H1 (cell line): Measurements from ENCODE around the gene STK39. TPM values are rescaled to one million over a fixed set of nuclear protein-coding genes. Genes with fewer than 3 reads are reported as not detected.

Experiments
- CTCF ChIA-PET: fragments of 300-600 bp; sonication (Branson Sonifier 250); formaldehyde crosslinking; loops from one replicate; lab custom pipeline; 2021; ENCODE audit not compliant: partially characterized antibody; lab: Charles Lee
- POLR2A ChIA-PET: fragments of 300-600 bp; sonication (Branson Sonifier 250); formaldehyde crosslinking; loops from one replicate; lab custom pipeline; 2021; ENCODE audit warnings: inconsistent platforms; ENCODE audit not compliant: partially characterized antibody; lab: Charles Lee
- DNase-seq, 2 experiments: peaks; one replicate each; pipeline versions ENCODE4 v3.0.0 to v3.0.0-alpha.2; 2010 to 2022; ENCODE audit warnings: low spot score in 2 of 2, low read depth in 1 of 2, mixed read lengths in 1 of 2
- FAIRE-seq: peaks from 2 replicates; lab custom pipeline; 2011; peaks lifted over from hg19 to GRCh38; lab: Jason Lieb, UNC
- H2AFZ ChIP-seq: 2 replicates; pipeline ENCODE4 v1.8.1; 2012; ENCODE audit warnings: low read length, inconsistent platforms
- H2AK5ac ChIP-seq: 2 replicates; pipeline ENCODE4 v1.6.1; 2013; ENCODE audit warnings: low read depth, low read length
- H2BK120ac ChIP-seq: replicated peaks from 2 replicates; pipeline ENCODE3; 2013; ENCODE audit warnings: low read depth, low read length, inconsistent platforms
- H2BK12ac ChIP-seq: 2 replicates; pipeline ENCODE4 v1.6.1; 2013; ENCODE audit warnings: low read depth, low read length
- H2BK15ac ChIP-seq: 2 replicates; pipeline ENCODE4 v1.6.1; 2013; ENCODE audit warnings: low read length
- H2BK20ac ChIP-seq: 2 replicates; pipeline ENCODE4 v1.6.1; 2013; ENCODE audit warnings: low read length
- H2BK5ac ChIP-seq: 2 replicates; pipeline ENCODE4 v1.6.1; 2013; ENCODE audit warnings: low read depth, low read length
- H3K14ac ChIP-seq: 2 replicates; pipeline ENCODE4 v1.6.1; 2013; ENCODE audit warnings: inconsistent platforms; ENCODE audit not compliant: insufficient read length
- H3K18ac ChIP-seq: 2 replicates; pipeline ENCODE4 v1.6.1; 2013; ENCODE audit warnings: low read length; ENCODE audit errors: extremely low read depth
- H3K23ac ChIP-seq: 2 replicates; pipeline ENCODE4 v1.6.1; 2013; ENCODE audit warnings: inconsistent platforms; ENCODE audit not compliant: insufficient read length
- H3K23me2 ChIP-seq: 2 replicates; pipeline ENCODE4 v1.6.1; 2013; ENCODE audit warnings: low read depth, low read length
- H3K27ac ChIP-seq: 2 replicates; pipeline ENCODE4 v1.6.1; 2011; ENCODE audit warnings: low read depth, low read length, inconsistent platforms
- H3K27me3 ChIP-seq, 4 experiments: replicated peaks in 1 of 4; 1 replicate in 1 of 4; 2 replicates in 3 of 4; pipeline versions ENCODE4 v1.6.1 to v1.8.1; 2011 to 2013; ENCODE audit warnings: low read length in 3 of 4, mild to moderate bottlenecking in 3 of 4, inconsistent platforms in 2 of 4, mixed read lengths in 2 of 4, moderate library complexity in 1 of 4; ENCODE audit not compliant: control insufficient read depth in 3 of 4, insufficient read depth in 3 of 4; ENCODE audit errors: extremely low read depth in 1 of 4
- H3K36me3 ChIP-seq, 4 experiments: 2 replicates each; pipeline versions ENCODE4 v1.6.1 to v1.8.1; 2011 to 2013; ENCODE audit warnings: mild to moderate bottlenecking in 4 of 4, low read length in 3 of 4, moderate library complexity in 2 of 4, control low read depth in 1 of 4, inconsistent platforms in 1 of 4; ENCODE audit not compliant: insufficient read depth in 4 of 4, control insufficient read depth in 2 of 4
- H3K4ac ChIP-seq: replicated peaks from 2 replicates; pipeline ENCODE3; 2013; ENCODE audit warnings: low read length, low read depth, mixed read lengths, inconsistent platforms; ENCODE audit not compliant: insufficient read length
- H3K4me1 ChIP-seq, 4 experiments: replicated peaks in 1 of 4; 1 replicate in 1 of 4; 2 replicates in 3 of 4; pipeline versions ENCODE4 v1.6.1 to v1.8.1; 2011 to 2013; ENCODE audit warnings: low read length in 3 of 4, inconsistent platforms in 2 of 4, mixed read lengths in 1 of 4; ENCODE audit not compliant: insufficient read depth in 4 of 4, control insufficient read depth in 3 of 4
- H3K4me2 ChIP-seq, 2 experiments: 2 replicates each; pipeline versions ENCODE4 v1.6.1 to v1.8.1; 2011 to 2013; ENCODE audit warnings: low read depth in 2 of 2, low read length in 2 of 2, control low read depth in 1 of 2, inconsistent platforms in 1 of 2, mild to moderate bottlenecking in 1 of 2; ENCODE audit not compliant: insufficient read depth in 1 of 2
- H3K4me3 ChIP-seq, 4 experiments: fragments of 200-600, 300-600 bp in 1 of 4; sonication (generic), shearing (Covaris generic), sonication (Bioruptor Twin) in 1 of 4; 2 replicates each; pipeline versions ENCODE4 v1.5.1 to v1.8.1; 2011 to 2016; ENCODE audit warnings: low read length in 4 of 4, low read depth in 3 of 4, control low read depth in 2 of 4, inconsistent platforms in 2 of 4, mild to moderate bottlenecking in 2 of 4, mixed read lengths in 1 of 4, moderate library complexity in 1 of 4; ENCODE audit not compliant: insufficient read depth in 2 of 4; ENCODE audit errors: extremely low read depth in 1 of 4
- H3K56ac ChIP-seq: replicated peaks from 2 replicates; pipeline ENCODE3; 2013; ENCODE audit warnings: low read depth, mild to moderate bottlenecking, mixed read lengths, low read length, inconsistent platforms; ENCODE audit not compliant: insufficient read length
- H3K79me1 ChIP-seq: 2 replicates; pipeline ENCODE4 v1.6.1; 2013; ENCODE audit warnings: low read depth, low read length, control low read depth
- H3K79me2 ChIP-seq, 2 experiments: 2 replicates each; pipeline versions ENCODE4 v1.6.1 to v1.8.1; 2012 to 2013; ENCODE audit warnings: low read length in 2 of 2, mild to moderate bottlenecking in 2 of 2, inconsistent platforms in 1 of 2; ENCODE audit not compliant: insufficient read depth in 2 of 2, control insufficient read depth in 1 of 2
- H3K9ac ChIP-seq, 4 experiments: replicated peaks in 1 of 4; 1 replicate in 1 of 4; 2 replicates in 3 of 4; pipeline versions ENCODE4 v1.6.1 to v1.8.1; 2011 to 2013; ENCODE audit warnings: low read depth in 3 of 4, low read length in 3 of 4, control low read depth in 2 of 4, mild to moderate bottlenecking in 2 of 4, moderate library complexity in 2 of 4, inconsistent platforms in 1 of 4; ENCODE audit errors: extremely low read depth in 1 of 4
- H3K9me3 ChIP-seq, 2 experiments: 2 replicates each; pipeline versions ENCODE4 v1.6.1 to v1.8.1; 2012 to 2013; ENCODE audit warnings: mild to moderate bottlenecking in 2 of 2, moderate library complexity in 2 of 2, control low read depth in 1 of 2, inconsistent platforms in 1 of 2, low read depth in 1 of 2, low read length in 1 of 2, mixed read lengths in 1 of 2; ENCODE audit not compliant: insufficient read depth in 2 of 2
- H4K20me1 ChIP-seq, 2 experiments: replicated peaks in 1 of 2; 2 replicates each; pipeline versions ENCODE3 to v1.8.1; 2011 to 2013; ENCODE audit warnings: inconsistent platforms in 2 of 2, low read length in 2 of 2, mild to moderate bottlenecking in 1 of 2; ENCODE audit not compliant: insufficient read depth in 2 of 2, control insufficient read depth in 1 of 2
- H4K5ac ChIP-seq: 2 replicates; pipeline ENCODE4 v1.6.1; 2013; ENCODE audit warnings: low read length, low read depth, mixed read lengths, inconsistent platforms; ENCODE audit not compliant: insufficient read length
- H4K8ac ChIP-seq: 2 replicates; pipeline ENCODE4 v1.8.0; 2013; ENCODE audit warnings: mild to moderate bottlenecking, moderate library complexity, low read length, inconsistent platforms; ENCODE audit not compliant: insufficient read depth; ENCODE audit errors: extremely low read depth
- H4K91ac ChIP-seq: replicated peaks from 2 replicates; pipeline ENCODE3; 2013; ENCODE audit warnings: low read length, mixed read lengths, inconsistent platforms; ENCODE audit not compliant: insufficient read length
- BCL11A ChIP-seq, 2 experiments: IDR thresholded peaks; one replicate each; pipeline ENCODE4 v1.6.1; 2011; ENCODE audit warnings: low read depth in 2 of 2, low read length in 2 of 2, mild to moderate bottlenecking in 2 of 2
- BRCA1 ChIP-seq: IDR thresholded peaks from 2 replicates; pipeline ENCODE4 v1.6.1; 2012; ENCODE audit warnings: low read depth, low read length, improper control_type of control experiment
- CHD2 ChIP-seq: IDR thresholded peaks from 2 replicates; pipeline ENCODE4 v1.6.1; 2012; ENCODE audit warnings: low read length, improper control_type of control experiment
- EGR1 ChIP-seq: IDR thresholded peaks from 2 replicates; pipeline ENCODE4 v1.6.1; 2011; ENCODE audit warnings: low read depth, low read length, borderline replicate concordance
- HDAC2 ChIP-seq, 2 experiments: fragments of 300-600 bp in 1 of 2; sonication (generic) in 1 of 2; IDR thresholded peaks; 2 replicates each; pipeline ENCODE4 v1.6.1; 2011 to 2012; ENCODE audit warnings: low read depth in 2 of 2, low read length in 2 of 2, mild to moderate bottlenecking in 2 of 2, moderate library complexity in 2 of 2, borderline replicate concordance in 1 of 2, inconsistent platforms in 1 of 2
- NRF1 ChIP-seq: IDR thresholded peaks from 2 replicates; pipeline ENCODE4 v1.6.1; 2011; ENCODE audit warnings: mild to moderate bottlenecking, low read depth, low read length, improper control_type of control experiment
- RNF2 ChIP-seq: fragments of 200-900, 300-1000 bp; sonication (generic); IDR thresholded peaks from 2 replicates; pipeline ENCODE4 v1.7.1; 2016; ENCODE audit warnings: borderline replicate concordance, low read depth, mild to moderate bottlenecking, antibody characterized with exemption, low read length; ENCODE audit not compliant: poor library complexity, severe bottlenecking; ENCODE audit errors: missing control alignments
- SAP30 ChIP-seq: fragments of 300-600 bp; sonication (generic); IDR thresholded peaks from 2 replicates; pipeline ENCODE4 v1.7.1; 2012; ENCODE audit warnings: low read length, moderate library complexity, mild to moderate bottlenecking, inconsistent platforms; ENCODE audit not compliant: insufficient read depth, insufficient replicate concordance
- SIN3A ChIP-seq, 2 experiments: IDR thresholded peaks in 1 of 2; conservative IDR thresholded peaks in 1 of 2; 2 replicates each; pipeline ENCODE4 v1.6.1; 2011 to 2012; ENCODE audit warnings: low read length in 2 of 2, improper control_type of control experiment in 1 of 2, low read depth in 1 of 2, mild to moderate bottlenecking in 1 of 2
- SRF ChIP-seq: IDR thresholded peaks from 2 replicates; pipeline ENCODE4 v1.6.1; 2011; ENCODE audit warnings: mild to moderate bottlenecking, low read depth, low read length, moderate library complexity
- YY1 ChIP-seq: IDR thresholded peaks from 2 replicates; pipeline ENCODE4 v1.6.1; 2011; ENCODE audit warnings: low read depth, mild to moderate bottlenecking, low read length
- WGBS, 2 experiments: shearing (Covaris generic) in 1 of 2; methylation state at CpG; one replicate each; pipeline versions ENCODE4 v1.1.6 to v1.1.7; 2013 to 2015; ENCODE audit warnings: low lambda C conversion rate in 2 of 2, mixed read lengths in 2 of 2, inconsistent platforms in 1 of 2, low coverage in 1 of 2, missing lambda C conversion rate in 1 of 2; ENCODE audit not compliant: insufficient replicate concordance in 2 of 2, insufficient coverage in 1 of 2, insufficient read length in 1 of 2; ENCODE audit errors: extremely low coverage in 1 of 2, missing lambda C conversion rate in 1 of 2; 5-methylcytosine and 5-hydroxymethylcytosine counted together
- polyA plus RNA-seq, 7 experiments: library from polyadenylated mRNA; depleted of rRNA in 3 of 7; stranded (reverse) in 5 of 7; unstranded in 2 of 7; fragments of >200 nt in 5 of 7; fragments of 200-250 nt in 2 of 7; gene quantifications; 1 replicate in 5 of 7; 2 replicates in 1 of 7; 4 replicates in 1 of 7; pipeline versions ENCODE4 v1.2.1 to v1.2.3, GENCODE V29; 2011 to 2013; ENCODE audit warnings: missing spikeins in 2 of 7, mixed read lengths in 2 of 7
- total RNA-seq: library from RNA; stranded (reverse); fragmentation: NEBNext Ultra II Directional; extraction: Animal tissue kit (Norgen Biotek cat#: 25700); gene quantifications from 2 replicates; pipeline ENCODE4 v1.2.1, GENCODE V29; 2021
- TF ChIP-seq, protein P1 (sequence below): IDR thresholded peaks from 2 replicates; pipeline ENCODE4 v1.6.1; 2012; ENCODE audit warnings: low read length, inconsistent platforms

Gene STK39
- total and polyA plus RNA-seq, 2 of the 8 experiments (the other 6 are each of a cell fraction or from before 2014, with no cell fraction given) = 13.7 to 23.8 TPM

DNA sequence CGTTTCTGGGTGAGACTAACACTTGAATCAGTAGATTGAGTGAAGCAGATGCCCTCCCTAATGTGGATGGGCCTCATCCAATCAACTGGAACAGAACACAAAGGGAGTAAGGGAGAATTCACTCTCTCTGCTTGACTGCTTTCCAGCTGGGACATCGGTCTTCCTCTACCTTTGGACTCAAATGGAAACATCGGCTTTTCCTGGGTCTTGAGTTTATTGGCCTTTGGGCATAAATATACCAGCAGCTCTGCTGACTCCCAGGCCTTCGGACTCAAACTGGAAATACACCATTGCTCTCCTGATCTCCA is 311.6 kb downstream of the STK39 start:
- no peak overlapping the region for H4K5ac ChIP-seq
- no peak overlapping the region for H3K4me3 ChIP-seq
- no peak overlapping the region for H4K8ac ChIP-seq
- no peaks in the 10 kb centered on the region for H3K36me3 ChIP-seq
- H3K27ac ChIP-seq = no peak overlapping the region
- H3K4ac ChIP-seq = no peak overlapping the region
- no peak overlapping the region for H2BK120ac ChIP-seq
- no peaks in the 10 kb centered on the region for H3K9me3 ChIP-seq
- H3K79me1 ChIP-seq = no peaks in the 10 kb centered on the region
- no peaks in the 10 kb centered on the region; a peak in 1 of 7 replicates for H3K4me1 ChIP-seq
- H3K23me2 ChIP-seq = no peaks in the 10 kb centered on the region
- H2BK15ac ChIP-seq = no peak overlapping the region
- no peak overlapping the region for H3K14ac ChIP-seq
- H3K27me3 ChIP-seq = no peaks in the 10 kb centered on the region
- no peak overlapping the region for H3K23ac ChIP-seq
- H4K20me1 ChIP-seq = no peaks in the 10 kb centered on the region
- no peak overlapping the region for H2AK5ac ChIP-seq
- no peak overlapping the region for H3K56ac ChIP-seq
- H2AFZ ChIP-seq = no peak overlapping the region
- H4K91ac ChIP-seq = no peak overlapping the region
- POLR2A ChIA-PET = interaction anchor here (1.2 kb wide), 1 partner anchor 11 kb away, joined by 4 read pairs; no protein-coding TSS in a partner anchor
- no peak overlapping the region for H2BK20ac ChIP-seq
- H3K4me2 ChIP-seq = no peak overlapping the region
- no peaks in the 10 kb centered on the region for H3K79me2 ChIP-seq
- H2BK5ac ChIP-seq = no peak overlapping the region
- no peak overlapping the region for H3K9ac ChIP-seq
- FAIRE-seq (no peak), DNase-seq (no peak)
- H2BK12ac ChIP-seq = no peak overlapping the region
- H3K18ac ChIP-seq = no peak overlapping the region
- CTCF ChIA-PET = no interaction called here
- WGBS, 2 experiments = 94% methylated on average over 4 of the region's 4 CpGs; no CpG with 5 or more reads in 1 of the 2 experiments
- TF ChIP-seq RNF2 (no peak), BRCA1 (no peak), EGR1 (no peak), YY1 (no peak), NRF1 (no peak), SAP30 (no peak), BCL11A (IDR thresholded peaks at IDR 0.05; ENCODE audit: low read depth in 2 of 2, low read length in 2 of 2) (no peak), SIN3A (conservative IDR thresholded peaks at IDR 0.05 in 1 of 2, IDR thresholded peaks at IDR 0.05 in 1 of 2; ENCODE audit: low read depth in 1 of 2, low read length in 2 of 2) (no peak), HDAC2 (IDR thresholded peaks at IDR 0.05; ENCODE audit: borderline replicate concordance in 1 of 2, low read depth in 2 of 2, low read length in 2 of 2) (no peak), SRF (no peak), CHD2 (no peak)
- TF ChIP-seq, protein P1, sequence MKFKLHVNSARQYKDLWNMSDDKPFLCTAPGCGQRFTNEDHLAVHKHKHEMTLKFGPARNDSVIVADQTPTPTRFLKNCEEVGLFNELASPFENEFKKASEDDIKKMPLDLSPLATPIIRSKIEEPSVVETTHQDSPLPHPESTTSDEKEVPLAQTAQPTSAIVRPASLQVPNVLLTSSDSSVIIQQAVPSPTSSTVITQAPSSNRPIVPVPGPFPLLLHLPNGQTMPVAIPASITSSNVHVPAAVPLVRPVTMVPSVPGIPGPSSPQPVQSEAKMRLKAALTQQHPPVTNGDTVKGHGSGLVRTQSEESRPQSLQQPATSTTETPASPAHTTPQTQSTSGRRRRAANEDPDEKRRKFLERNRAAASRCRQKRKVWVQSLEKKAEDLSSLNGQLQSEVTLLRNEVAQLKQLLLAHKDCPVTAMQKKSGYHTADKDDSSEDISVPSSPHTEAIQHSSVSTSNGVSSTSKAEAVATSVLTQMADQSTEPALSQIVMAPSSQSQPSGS = no peak
